K562 (cell line): Measurements from ENCODE around the gene LIN28B. TPM values are rescaled to one million over a fixed set of nuclear protein-coding genes. Genes with fewer than 3 reads are reported as not detected.

ENCODE experiments used
- ARHGAP35 ChIP-seq: fragments of 450-650 bp; IDR thresholded peaks from 2 replicates; pipeline ENCODE4 v1.6.1; 2018; ENCODE audit not compliant: partially characterized antibody
- BDP1 ChIP-seq: IDR thresholded peaks from 3 replicates; pipeline ENCODE4 v1.6.1; 2011; ENCODE audit not compliant: insufficient read length, insufficient read depth
- BHLHE40 ChIP-seq: IDR thresholded peaks from 2 replicates; pipeline ENCODE4 v1.6.1; 2011; ENCODE audit warnings: low read length, improper control_type of control experiment
- CC2D1A ChIP-seq: fragments of 450-650 bp; IDR thresholded peaks from 2 replicates; pipeline ENCODE4 v1.6.1; 2017; ENCODE audit warnings: mild to moderate bottlenecking
- CEBPG ChIP-seq, 3 experiments: fragments of 200-800 bp in 1 of 3; sonication (Bioruptor generic) in 1 of 3; sonication (generic) in 1 of 3; formaldehyde crosslinking in 1 of 3; IDR thresholded peaks in 2 of 3; conservative IDR thresholded peaks in 1 of 3; 2 replicates each; pipeline versions ENCODE4 v1.6.1 to v1.8.0; 2016 to 2022; ENCODE audit warnings: missing compliant biosample characterization in 2 of 3, missing genetic modification characterization in 2 of 3, mild to moderate bottlenecking in 1 of 3, missing genetic modification reagents in 1 of 3
- FOS ChIP-seq: IDR thresholded peaks from 3 replicates; pipeline ENCODE4 v1.6.1; 2011; ENCODE audit not compliant: insufficient read length; ENCODE audit errors: extremely low read depth
- KLF16 ChIP-seq: IDR thresholded peaks from 2 replicates; pipeline ENCODE4 v1.6.1; 2016; ENCODE audit warnings: antibody characterized with exemption
- NR4A1 ChIP-seq, 2 experiments: fragments of 250-450 bp in 1 of 2; fragments of 450-650 bp in 1 of 2; sonication (Bioruptor Pico) in 1 of 2; IDR thresholded peaks; 2 replicates each; pipeline versions ENCODE4 v1.4.0 to v1.6.1; 2016 to 2020; ENCODE audit warnings: mild to moderate bottlenecking in 2 of 2, missing compliant biosample characterization in 1 of 2, missing genetic modification characterization in 1 of 2, moderate library complexity in 1 of 2
- PHF8 ChIP-seq: fragments of 200-600 bp; sonication (generic); IDR thresholded peaks from 2 replicates; pipeline ENCODE4 v1.6.1; 2012; ENCODE audit warnings: mixed run types, mild to moderate bottlenecking, inconsistent platforms, low read length, moderate library complexity, borderline replicate concordance
- POLR2AphosphoS5 ChIP-seq: IDR thresholded peaks from 2 replicates; pipeline ENCODE4 v1.6.1; 2011; ENCODE audit warnings: mild to moderate bottlenecking, low read depth, low read length, moderate library complexity; ENCODE audit not compliant: control insufficient read depth, insufficient read depth
- SMAD3 ChIP-seq: fragments of 450-650 bp; formaldehyde crosslinking; conservative IDR thresholded peaks from 2 replicates; pipeline ENCODE4 v1.4.0; 2020; ENCODE audit warnings: mild to moderate bottlenecking
- SMARCA5 ChIP-seq: fragments of 450-650 bp; IDR thresholded peaks from 2 replicates; pipeline ENCODE4 v1.6.1; 2016
- SREBF1 ChIP-seq: fragments of 150-350 bp; IDR thresholded peaks from 2 replicates; pipeline ENCODE4 v1.6.1; 2014; ENCODE audit warnings: antibody characterized with exemption, low read depth, low read length, borderline replicate concordance
- ZEB2 ChIP-seq: fragments of 450-650 bp; IDR thresholded peaks from 2 replicates; pipeline ENCODE4 v1.6.1; 2016
- ZNF311 ChIP-seq: fragments of 250-450 bp; sonication (Bioruptor Pico); IDR thresholded peaks from 2 replicates; pipeline ENCODE4 v1.4.0; 2020; ENCODE audit warnings: mild to moderate bottlenecking, moderate library complexity
- ZNF764 ChIP-seq: fragments of 250-450 bp; sonication (Bioruptor Pico); IDR thresholded peaks from 2 replicates; pipeline ENCODE4 v1.4.0; 2020; ENCODE audit warnings: low read depth, mild to moderate bottlenecking, moderate library complexity
- polyA plus RNA-seq, 8 experiments: library from polyadenylated mRNA; depleted of rRNA in 4 of 8; stranded (reverse) in 5 of 8; unstranded in 3 of 8; fragments of >200 nt; fragmentation: Nextera tagmentation in 2 of 8; fragmentation: Illumina TruSeq in 1 of 8; extraction: Ambion mirVana in 2 of 8; extraction: Trizol in 1 of 8; gene quantifications; 2 replicates each; pipeline versions ENCODE4 v1.2.1 to v1.2.3, GENCODE V29; 2011 to 2014; ENCODE audit warnings: inconsistent platforms in 1 of 8, missing spikeins in 1 of 8
- total RNA-seq, 7 experiments: library from RNA; depleted of rRNA in 6 of 7; stranded (reverse); fragments of >200 nt in 6 of 7; fragmentation: Illumina TruSeq in 2 of 7; extraction: Trizol in 2 of 7; gene quantifications; 2 replicates each; pipeline versions ENCODE4 v1.2.1 to v1.2.3, GENCODE V29; 2011 to 2021; ENCODE audit warnings: low replicate concordance in 1 of 7
- TF ChIP-seq, protein P1 (sequence below): fragments of 250-450 bp; sonication (Bioruptor Pico); IDR thresholded peaks from 2 replicates; pipeline ENCODE4 v1.5.0; 2021; ENCODE audit warnings: mild to moderate bottlenecking, borderline replicate concordance
- TF ChIP-seq, protein P2 (sequence below): fragments of 250-450 bp; sonication (Bioruptor Pico); IDR thresholded peaks from 2 replicates; pipeline ENCODE4 v1.5.0; 2021
- TF ChIP-seq, protein P3 (sequence below): fragments of 450-650 bp; IDR thresholded peaks from 2 replicates; pipeline ENCODE4 v1.6.1; 2016; ENCODE audit warnings: antibody characterized with exemption
- TF ChIP-seq, protein P4 (sequence below): fragments of 450-650 bp; IDR thresholded peaks from one replicate; pipeline ENCODE4 v1.6.1; 2018; ENCODE audit warnings: mild to moderate bottlenecking, moderate library complexity; ENCODE audit not compliant: partially characterized antibody

LIN28B gene
- total and polyA plus RNA-seq, 9 of the 15 experiments (the other 6 are each of a cell fraction or from before 2014, with no cell fraction given): 20.9 to 77.3 (median 42.1) TPM

DNA sequence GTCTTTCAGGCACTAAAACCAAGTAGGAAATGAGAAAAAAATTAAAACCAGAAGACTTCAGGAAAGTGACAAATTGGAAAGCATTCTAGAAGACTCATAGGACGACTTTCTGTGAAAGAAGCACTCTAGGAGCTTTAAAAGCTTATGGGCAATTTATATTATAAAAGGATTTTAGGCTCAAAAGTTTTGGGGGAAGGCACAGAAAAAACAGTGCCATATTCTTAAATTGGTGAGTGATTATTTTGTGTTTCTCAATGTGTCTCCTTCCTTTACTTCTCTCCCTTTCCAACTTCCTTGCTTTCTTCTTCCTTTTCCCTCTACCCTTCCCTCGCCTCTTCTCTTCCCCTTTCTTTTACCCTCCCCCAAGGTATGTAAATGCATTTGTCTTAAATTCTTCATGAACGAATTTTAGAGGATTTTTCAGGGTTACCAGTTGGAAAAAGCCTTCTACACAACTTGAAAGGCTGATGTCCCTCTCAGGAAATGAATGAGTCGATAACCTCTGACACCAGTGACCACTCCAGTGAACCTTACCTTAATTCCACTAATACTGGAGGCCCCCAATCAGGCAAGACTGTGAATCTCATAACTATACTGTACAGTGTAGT lies 2.6 kb upstream of the LIN28B start (continued):
- TF ChIP-seq, protein P1, sequence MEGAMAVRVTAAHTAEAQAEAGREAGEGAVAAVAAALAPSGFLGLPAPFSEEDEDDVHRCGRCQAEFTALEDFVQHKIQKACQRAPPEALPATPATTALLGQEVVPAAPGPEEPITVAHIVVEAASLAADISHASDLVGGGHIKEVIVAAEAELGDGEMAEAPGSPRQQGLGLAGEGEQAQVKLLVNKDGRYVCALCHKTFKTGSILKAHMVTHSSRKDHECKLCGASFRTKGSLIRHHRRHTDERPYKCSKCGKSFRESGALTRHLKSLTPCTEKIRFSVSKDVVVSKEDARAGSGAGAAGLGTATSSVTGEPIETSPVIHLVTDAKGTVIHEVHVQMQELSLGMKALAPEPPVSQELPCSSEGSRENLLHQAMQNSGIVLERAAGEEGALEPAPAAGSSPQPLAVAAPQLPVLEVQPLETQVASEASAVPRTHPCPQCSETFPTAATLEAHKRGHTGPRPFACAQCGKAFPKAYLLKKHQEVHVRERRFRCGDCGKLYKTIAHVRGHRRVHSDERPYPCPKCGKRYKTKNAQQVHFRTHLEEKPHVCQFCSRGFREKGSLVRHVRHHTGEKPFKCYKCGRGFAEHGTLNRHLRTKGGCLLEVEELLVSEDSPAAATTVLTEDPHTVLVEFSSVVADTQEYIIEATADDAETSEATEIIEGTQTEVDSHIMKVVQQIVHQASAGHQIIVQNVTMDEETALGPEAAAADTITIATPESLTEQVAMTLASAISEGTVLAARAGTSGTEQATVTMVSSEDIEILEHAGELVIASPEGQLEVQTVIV: no peak
- no peak for TF ChIP-seq ZNF311 (CRISPR knock-in tag)
- peak; percentile 36; the same call in 1 of the 2 replicates for TF ChIP-seq SMARCA5
- no peak for TF ChIP-seq FOS
- TF ChIP-seq KLF16: no peak
- TF ChIP-seq CC2D1A: 0 out of 2 replicates have a peak, but pooled peaks have one; percentile 45
- TF ChIP-seq, protein P2, sequence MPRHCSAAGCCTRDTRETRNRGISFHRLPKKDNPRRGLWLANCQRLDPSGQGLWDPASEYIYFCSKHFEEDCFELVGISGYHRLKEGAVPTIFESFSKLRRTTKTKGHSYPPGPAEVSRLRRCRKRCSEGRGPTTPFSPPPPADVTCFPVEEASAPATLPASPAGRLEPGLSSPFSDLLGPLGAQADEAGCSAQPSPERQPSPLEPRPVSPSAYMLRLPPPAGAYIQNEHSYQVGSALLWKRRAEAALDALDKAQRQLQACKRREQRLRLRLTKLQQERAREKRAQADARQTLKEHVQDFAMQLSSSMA: no peak
- TF ChIP-seq, protein P3, sequence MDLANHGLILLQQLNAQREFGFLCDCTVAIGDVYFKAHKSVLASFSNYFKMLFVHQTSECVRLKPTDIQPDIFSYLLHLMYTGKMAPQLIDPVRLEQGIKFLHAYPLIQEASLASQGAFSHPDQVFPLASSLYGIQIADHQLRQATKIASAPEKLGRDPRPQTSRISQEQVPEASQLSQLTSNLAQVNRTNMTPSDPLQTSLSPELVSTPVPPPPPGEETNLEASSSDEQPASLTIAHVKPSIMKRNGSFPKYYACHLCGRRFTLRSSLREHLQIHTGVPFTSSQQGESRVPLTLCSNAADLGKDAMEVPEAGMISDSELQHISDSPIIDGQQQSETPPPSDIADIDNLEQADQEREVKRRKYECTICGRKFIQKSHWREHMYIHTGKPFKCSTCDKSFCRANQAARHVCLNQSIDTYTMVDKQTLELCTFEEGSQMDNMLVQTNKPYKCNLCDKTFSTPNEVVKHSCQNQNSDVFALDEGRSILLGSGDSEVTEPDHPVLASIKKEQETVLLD: peak; percentile 52; the same call in 1 of the 2 replicates
- no peak for TF ChIP-seq SREBF1
- peak; percentile 25; the same call in 1 of the 2 replicates for TF ChIP-seq POLR2AphosphoS5
- TF ChIP-seq CEBPG (CRISPR knock-in tag; IDR thresholded peaks at IDR 0.05): no peak
- no peak for TF ChIP-seq CEBPG (tag; conservative IDR thresholded peaks at IDR 0.05 in 1 of 2, IDR thresholded peaks at IDR 0.05 in 1 of 2)
- TF ChIP-seq ZEB2: peak; percentile 36; the same call in 1 of the 2 replicates
- TF ChIP-seq NR4A1 (CRISPR knock-in tag; IDR thresholded peaks at IDR 0.05): no peak
- TF ChIP-seq NR4A1 (tag; IDR thresholded peaks at IDR 0.05): 0 out of 2 replicates have a peak, but pooled peaks have one; percentile 21
- TF ChIP-seq BHLHE40: no peak
- TF ChIP-seq ARHGAP35: no peak
- TF ChIP-seq PHF8: no peak
- TF ChIP-seq BDP1: no peak
- TF ChIP-seq ZNF764 (CRISPR knock-in tag): no peak
- TF ChIP-seq, protein P4, sequence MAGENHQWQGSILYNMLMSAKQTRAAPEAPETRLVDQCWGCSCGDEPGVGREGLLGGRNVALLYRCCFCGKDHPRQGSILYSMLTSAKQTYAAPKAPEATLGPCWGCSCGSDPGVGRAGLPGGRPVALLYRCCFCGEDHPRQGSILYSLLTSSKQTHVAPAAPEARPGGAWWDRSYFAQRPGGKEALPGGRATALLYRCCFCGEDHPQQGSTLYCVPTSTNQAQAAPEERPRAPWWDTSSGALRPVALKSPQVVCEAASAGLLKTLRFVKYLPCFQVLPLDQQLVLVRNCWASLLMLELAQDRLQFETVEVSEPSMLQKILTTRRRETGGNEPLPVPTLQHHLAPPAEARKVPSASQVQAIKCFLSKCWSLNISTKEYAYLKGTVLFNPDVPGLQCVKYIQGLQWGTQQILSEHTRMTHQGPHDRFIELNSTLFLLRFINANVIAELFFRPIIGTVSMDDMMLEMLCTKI: no peak
- no peak for TF ChIP-seq SMAD3 (CRISPR knock-in tag)
